HG03108 (cell line): Measurements from ENCODE around the gene ELOVL3.
A peak's percentile ranks its signal among the peaks of the same experiment; 100 is the strongest.
"Not testable (repeated sequence)": the region's sequence is repeated elsewhere in the genome, so short reads cannot be mapped to it uniquely, and the experiment has no call there.

Experiments used
- ATAC-seq: cut with Tn5 transposase; IDR thresholded peaks from one replicate; pipeline ENCODE4 v1.9.1; 2021; ENCODE audit warnings: moderate library complexity; ENCODE audit not compliant: unreplicated experiment

ELOVL3 gene, protein sequence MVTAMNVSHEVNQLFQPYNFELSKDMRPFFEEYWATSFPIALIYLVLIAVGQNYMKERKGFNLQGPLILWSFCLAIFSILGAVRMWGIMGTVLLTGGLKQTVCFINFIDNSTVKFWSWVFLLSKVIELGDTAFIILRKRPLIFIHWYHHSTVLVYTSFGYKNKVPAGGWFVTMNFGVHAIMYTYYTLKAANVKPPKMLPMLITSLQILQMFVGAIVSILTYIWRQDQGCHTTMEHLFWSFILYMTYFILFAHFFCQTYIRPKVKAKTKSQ

DNA sequence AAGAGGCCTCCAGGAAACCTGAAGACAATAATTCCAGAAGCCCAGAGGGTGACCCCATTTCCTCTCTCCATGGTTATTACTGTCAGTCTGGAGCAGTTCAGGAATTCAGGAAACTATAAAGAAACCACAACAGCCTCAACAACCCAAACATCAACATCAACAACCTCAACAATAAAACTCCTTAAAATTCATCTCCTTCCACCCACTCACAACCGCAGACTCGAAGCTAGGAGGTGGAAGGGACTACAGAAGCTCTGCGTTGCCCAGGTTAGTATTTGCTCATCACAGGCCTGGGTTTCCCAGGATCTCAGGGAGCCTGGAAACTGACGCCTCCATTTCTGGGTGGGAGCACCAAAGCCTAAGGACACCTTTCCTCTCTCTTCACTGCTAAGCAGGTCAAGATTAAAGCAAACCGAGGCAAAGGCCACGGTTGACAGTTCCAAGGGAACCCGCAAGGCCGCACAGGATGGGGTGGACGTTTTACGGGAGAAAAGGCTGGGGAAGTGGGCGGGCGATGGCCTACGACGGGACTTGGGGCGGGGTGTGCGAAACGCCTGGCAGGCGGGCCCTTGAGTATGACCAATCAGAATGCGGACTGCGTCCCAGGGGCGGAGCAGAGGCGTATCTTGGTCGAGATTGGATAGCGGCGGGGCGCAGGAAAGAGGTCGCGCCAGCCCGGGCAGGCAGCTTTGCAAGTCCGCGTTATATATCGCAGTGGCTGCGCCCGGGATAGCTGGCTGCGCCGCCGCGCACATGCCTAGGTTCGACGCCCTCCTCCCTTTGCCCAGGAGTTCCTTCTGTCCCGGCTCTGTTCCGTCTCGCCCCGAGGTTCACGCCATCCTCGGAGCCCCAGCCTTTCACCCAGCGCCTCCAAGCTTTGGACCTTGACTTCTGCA is at the start of gene ELOVL3:
TSS of gene ELOVL3 (plus strand) at position 654 of the 896 bp plus-strand sequence. CDS start 250 bp downstream, outside the sequence.
- ATAC-seq: peak; percentile 86

DNA sequence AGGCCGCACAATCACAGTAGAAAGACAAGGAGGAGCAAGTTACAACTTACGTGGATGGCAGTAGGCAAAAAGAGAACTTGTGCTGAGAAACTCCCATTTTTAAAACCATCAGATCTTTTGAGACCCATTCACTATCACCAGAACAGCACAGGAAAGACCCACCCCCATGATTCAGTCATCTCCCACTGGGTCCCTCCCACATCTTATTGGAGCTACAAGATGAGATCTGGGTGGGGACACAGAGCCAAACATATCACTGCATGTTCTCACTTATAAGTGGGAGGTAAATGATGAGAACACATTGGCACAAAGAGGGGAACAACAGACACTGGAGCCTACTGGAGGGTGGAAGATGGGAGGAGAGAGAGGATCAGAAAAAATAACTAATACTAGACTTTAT is 41.5 kb upstream of the ELOVL3 start:
- no peak for ATAC-seq

DNA sequence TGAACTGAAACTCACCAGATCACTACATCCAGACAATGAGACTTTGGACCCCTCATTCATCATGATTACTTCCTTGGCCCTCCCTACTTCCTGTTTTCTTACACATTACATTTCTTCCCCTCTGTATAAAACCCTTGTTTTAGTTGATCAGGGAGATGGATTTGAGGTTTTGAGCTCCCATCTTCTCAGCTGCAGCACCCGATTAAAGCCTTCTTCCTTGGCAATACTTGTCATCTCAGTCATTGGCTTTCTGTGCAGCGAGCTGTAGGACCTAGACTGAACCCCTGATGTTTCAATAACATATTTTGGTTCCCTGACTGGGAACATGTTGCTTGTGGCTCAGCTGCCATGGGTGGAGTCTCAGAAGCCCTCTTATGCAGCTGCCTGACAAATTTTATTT is 40.8 kb upstream of the ELOVL3 start:
- ATAC-seq: no peak

GRCh38 chr10:102185811-102186527 is 40.1 kb upstream of the ELOVL3 start:
- ATAC-seq: no peak

DNA sequence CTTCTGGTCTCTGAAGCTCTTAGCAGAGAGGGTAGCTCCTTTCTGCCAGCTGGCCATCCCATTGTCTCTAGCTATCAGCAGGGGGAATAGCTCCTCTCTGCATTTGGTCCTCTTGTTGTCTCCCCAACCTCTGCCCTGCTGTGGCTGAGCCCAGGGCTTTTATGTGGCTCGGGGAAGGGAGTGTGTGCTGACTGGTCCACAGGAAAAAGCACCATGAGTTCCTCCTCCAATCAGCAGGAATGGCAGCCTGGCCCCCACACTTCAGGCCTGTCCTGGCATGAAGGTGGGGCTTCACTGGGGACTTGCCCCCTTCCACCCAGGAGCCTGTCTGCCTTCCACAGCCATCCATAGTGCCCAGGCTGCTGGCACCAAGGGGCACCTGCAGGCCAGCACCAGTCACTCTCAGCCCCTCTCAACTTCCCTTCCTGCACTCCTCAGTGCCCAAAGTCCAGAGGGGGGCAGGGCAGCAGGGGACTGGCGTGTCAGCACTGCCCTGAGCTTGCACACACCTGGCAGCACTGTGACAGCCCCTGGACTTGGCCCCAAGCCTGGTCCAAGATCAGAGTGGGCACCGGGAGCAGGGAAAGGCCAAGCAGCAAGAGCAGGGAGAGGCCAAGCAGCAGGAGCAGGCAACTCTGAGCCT is 37.7 kb upstream of the ELOVL3 start:
- no peak for ATAC-seq

GRCh38 chr10:102188941-102189898 is 36.9 kb upstream of the ELOVL3 start:
- not testable (repeated sequence) for ATAC-seq

GRCh38 chr10:102191956-102192355 is 34.1 kb upstream of the ELOVL3 start:
- no peak for ATAC-seq

DNA sequence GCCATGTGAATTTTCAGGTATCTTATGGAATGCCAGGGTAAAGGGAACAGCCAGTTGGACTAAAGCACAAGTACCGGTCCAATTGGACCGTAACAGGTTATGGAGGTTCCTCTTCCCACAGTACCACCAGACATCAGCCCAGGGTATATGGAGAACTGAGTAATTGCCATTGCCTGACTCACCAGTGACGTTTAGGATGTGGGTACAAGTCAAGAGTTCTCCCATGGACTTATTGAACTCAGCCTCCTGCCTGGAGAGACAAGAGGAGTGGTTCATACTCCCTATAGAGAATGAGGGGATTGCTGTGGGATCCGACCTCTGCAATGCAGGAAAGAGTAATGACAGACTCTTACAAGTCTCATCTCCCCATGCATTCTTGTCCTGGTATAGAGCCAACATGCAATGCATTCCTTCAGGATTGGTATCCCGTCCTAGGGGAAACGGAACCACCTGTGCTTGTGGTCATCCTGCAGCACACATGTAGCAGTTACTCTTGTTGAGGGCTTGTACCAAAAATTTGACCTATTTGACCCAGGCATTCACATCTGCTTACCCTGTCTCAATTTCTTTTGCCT is 30.7 kb upstream of the ELOVL3 start:
- no peak for ATAC-seq

DNA sequence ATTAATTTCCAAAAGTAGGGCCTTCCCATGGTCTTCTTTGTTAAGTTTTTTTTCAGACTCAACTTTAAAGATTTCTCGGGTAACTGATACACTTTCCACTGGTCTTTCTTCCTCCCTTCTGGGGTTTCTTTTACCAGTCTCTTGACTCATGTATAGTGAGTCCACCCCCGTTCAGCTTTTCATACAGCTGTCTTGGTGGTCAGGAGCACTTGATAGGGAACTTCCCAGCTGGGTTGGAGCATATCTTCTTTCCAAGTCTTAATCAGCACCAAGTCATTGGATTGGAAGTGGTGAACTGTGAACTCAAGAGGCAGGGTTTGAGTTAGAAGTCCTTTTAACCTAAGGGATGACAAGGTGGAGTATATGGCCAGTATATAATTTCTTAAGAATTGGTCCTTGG is 29.2 kb upstream of the ELOVL3 start:
- ATAC-seq: no peak

DNA sequence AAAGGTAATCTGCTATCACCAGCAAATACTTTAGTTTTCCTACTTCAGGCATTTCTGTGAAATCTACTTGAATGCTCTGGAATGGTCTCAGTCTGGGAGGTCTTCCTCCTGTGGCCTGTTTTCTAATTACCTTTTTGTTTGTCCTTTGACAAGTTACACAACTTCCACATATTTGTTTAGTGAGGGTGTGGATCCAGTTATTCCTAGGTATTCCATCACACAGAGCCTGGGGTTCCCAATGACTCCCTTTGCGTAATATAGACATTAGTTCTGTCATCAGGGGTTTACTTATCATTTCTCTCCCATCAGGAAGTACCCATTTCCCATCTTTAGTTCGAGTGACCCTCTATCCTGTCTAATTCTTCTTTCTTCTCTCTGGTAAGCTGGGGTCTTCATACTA is 28.1 kb upstream of the ELOVL3 start:
- ATAC-seq: no peak

DNA sequence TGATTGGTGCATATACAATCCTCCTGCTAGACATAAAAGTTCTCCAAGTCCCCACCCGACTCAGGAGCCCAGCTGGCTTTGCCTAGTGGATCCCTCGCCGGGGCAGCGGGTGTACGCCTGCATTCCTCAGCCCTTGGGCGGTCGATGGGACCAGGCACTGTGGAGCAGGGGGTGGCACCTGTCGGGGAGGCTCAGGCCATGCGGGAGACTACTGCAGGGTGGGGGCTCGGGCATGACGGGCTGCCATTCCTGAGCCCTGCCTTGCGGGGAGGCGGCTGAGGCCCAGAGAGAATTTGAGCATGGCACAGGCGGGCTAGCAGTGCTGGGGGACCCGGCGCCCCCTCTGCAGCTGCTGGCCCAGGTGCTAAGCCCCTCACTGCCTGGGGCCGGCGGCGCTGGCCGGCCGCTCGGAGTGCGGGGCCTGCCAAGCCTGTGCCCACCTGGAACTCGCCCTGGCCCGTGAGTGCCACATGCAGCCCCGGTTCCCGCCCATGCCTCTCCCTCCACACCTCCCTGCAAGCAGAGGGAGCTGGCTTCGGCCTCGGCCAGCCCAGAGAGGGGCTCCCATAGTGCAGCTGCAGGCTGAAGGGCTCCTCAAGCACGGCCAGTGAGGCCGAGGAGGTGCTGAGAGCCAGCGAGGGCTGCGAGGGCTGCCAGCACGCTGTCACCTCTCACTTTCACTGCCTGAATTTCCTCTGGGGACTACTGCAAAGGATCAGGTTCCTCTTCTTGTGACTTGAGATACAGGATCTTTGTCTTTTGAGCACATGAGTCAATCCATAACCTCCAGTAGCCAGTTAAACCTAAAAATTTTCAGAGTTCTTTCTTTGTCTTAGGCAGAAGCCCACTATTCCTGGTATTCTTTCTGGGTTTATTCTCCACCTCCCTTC is 25.1 kb upstream of the ELOVL3 start:
- no peak for ATAC-seq

DNA sequence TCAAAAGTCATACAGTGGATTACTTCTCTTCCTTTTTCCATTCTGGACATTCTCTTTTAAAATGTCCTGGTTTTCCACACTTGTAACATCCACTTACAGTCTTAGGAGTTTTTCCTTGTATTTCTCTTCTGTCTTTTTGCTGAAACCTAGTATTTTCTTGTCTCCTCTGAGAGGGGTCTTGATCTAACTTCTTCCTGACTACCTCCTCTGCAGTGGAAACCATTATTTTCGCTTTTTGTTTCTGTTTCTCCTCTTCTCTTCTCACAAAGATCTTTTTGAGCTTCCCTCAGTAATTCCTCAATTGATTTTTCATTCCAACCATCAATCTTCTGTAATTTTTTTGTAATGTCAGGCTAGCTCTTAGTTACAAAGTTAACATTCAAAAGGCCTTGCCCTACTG is 23.7 kb upstream of the ELOVL3 start:
- no peak for ATAC-seq

DNA sequence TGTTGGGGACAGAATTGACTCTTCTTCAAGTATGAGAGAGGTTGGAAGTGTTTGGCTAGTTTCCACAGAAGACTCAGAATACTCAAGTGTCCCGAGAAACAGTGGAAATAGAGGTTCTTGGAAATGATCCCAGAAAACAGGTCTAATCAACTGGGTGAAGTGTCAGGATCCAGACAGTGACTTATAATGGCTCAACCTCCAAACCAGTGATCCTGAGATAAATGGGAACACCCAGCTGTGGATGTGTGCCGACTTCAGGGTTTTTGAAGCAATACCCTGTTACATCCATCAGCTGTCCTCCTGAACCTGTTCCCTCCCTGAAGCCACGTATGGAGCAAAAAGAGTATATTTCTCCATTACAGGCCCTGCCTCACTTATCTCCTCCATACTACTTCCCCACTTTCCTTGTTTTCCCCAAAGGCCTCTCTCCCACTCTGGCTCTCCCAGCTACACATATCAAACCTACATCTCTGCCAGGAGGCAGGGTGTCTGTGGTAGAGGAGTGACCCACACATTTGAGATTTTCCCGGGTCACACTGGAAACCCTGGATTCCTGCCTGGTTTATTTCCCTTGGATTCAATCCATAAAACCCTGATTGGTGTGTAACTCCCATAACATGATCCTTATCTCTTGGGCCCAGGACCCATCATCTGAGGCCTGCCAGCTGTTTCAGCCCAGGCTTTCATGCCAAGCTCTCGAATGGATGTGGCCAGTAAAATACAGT is 17.6 kb upstream of the ELOVL3 start:
- no peak for ATAC-seq

DNA sequence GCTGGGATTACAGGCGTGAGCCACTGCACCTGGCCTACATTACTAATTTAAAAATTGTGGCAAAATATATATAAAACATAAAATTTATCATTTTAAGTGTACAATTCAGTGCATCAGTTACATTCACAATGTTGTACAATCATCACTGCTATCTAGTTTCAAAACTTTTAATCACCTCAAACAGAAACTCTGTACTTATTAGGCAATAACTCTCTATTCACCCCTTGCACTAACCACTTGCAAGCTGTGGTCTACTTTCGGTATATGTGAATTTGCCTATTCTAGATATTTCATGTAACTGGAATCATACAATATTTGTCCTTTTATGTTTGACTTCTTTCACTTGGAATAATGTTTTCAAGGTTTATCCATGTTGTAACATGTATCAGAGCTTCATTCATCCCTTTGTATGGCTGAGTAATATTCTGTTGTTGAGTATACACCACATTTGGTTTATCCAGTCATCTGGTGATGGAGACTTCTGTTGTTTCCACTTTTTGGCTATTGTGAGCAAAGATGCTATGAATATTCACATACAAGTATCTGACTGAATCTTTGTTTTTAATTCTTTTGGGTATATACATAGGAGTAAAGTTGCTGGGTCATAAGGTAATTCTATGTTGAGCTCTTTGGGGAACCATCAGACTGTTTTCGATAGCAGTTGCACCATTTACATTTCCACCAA is 14.3 kb upstream of the ELOVL3 start:
- no peak for ATAC-seq

DNA sequence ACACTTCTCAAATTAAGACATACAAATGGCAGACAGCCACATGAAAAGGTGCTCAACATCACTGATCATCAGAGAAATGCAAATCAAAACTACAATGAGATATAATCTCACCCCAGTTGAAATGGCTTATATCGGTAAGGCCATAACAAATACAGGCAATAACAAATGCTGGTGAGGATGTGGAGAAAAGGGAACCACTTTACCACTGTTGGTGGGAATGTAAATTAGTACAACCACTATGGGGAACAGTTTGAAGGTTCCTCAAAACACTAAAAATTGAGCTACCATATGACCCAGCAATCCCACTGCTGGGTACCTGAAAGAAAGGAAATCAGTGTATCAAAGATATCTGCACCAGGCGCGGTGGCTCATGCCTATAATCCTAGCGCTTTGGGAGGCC is 12.5 kb upstream of the ELOVL3 start:
- not testable (repeated sequence) for ATAC-seq

DNA sequence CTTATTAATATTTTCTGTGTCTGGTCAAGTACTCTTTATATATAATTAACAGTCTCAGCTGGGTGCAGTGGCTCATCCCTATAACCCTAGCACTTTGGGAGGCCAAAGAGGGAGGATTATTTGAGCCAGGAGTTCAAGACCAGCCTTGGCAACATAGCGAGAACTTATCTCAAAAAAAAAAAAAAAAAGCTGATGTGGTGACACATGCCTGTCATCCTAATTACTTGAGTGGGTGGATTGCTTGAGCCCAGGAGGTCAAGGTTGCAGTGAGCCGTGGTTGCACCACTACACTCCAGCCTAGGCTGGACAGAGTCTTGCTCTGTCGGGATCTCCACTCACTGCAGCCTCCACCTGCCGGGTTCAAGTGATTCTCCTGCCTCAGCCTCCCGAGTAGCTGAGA is 6.7 kb upstream of the ELOVL3 start:
- ATAC-seq: no peak

DNA sequence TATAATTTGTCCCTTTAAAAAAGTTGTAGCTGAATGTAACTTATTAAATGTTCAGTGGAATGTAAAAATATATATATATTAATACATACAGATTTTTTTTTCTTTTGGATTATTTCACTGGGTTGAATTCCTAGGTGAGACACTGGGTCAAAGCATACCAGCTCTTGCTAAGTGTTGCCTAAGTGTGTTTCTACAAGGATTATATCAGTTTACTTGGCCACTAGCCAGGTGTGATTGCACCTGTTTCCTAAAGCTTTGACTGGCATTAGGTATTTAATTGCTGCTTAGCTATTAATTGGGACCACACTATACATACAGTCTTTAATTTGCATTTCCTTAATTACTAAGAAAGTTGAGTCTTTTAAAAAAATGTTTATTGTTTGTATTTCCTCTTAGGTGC is 5.5 kb upstream of the ELOVL3 start:
- ATAC-seq: no peak
